Measurements from ENCODE around the gene TAAR9.

Gene TAAR9, protein sequence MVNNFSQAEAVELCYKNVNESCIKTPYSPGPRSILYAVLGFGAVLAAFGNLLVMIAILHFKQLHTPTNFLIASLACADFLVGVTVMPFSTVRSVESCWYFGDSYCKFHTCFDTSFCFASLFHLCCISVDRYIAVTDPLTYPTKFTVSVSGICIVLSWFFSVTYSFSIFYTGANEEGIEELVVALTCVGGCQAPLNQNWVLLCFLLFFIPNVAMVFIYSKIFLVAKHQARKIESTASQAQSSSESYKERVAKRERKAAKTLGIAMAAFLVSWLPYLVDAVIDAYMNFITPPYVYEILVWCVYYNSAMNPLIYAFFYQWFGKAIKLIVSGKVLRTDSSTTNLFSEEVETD

DNA sequence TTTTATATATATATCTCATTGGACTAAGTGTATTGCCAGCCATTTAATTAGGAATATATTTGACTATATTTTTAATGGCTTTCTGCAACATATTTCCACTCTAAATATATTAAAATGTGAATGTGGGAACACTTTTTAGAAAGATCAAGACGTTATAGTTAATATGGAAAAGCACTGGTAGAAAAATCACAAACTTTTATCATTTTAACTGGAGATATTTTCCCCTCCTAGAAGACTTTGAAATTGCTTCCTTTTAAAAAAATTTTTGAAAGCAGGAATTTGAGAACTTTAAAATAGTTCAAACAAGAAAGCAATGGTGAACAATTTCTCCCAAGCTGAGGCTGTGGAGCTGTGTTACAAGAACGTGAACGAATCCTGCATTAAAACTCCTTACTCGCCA lies at the start of gene TAAR9:
Gene TAAR9 (plus strand): TSS at position 301 of the 400 bp plus-strand sequence. CDS start 13 bp downstream, at position 314.
- DNase-seq (ENCODE audit: low read depth in 2 of 2): no peak

DNA sequence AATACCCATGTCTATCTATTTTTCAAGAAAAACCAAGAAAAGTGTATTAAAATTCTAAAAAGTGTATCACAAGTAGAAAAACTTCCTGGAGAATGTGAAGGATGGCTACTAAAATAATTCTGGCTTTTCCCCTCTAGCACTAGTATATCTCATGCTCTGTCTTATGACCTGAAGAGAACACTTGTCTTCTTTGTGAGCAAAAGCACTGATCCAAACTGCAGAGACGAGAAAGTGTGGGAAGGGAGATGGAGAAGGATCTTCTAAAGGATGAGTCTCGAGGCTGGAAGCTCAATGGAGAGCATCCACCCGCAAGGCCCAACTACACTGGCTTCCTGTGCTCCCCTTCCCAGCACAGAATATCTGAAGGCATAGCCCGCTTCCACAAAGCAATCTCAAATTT lies 48.7 kb upstream of the TAAR9 start:
- no peak for DNase-seq (ENCODE audit: low read depth in 2 of 2)

DNA sequence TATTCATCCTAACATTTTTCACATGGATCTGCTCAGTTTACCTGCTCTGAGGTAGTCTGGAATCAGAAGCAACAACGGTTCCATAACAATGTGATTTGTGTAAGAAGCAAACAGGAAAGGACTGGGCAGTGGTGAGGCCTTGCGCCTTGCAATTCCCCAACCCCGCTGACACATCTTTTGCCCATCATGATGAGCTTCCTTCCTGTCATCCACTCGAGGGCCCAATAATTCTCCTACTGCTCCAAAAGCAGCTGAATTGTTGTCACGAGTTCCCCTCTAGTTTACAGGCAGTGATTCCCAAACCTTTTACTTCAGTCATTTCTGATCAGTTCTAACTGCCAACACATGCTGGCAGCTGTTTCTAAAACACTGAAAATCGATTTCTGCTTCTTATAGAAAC lies 48.1 kb upstream of the TAAR9 start:
- no peak for DNase-seq (ENCODE audit: low read depth in 2 of 2)

DNA sequence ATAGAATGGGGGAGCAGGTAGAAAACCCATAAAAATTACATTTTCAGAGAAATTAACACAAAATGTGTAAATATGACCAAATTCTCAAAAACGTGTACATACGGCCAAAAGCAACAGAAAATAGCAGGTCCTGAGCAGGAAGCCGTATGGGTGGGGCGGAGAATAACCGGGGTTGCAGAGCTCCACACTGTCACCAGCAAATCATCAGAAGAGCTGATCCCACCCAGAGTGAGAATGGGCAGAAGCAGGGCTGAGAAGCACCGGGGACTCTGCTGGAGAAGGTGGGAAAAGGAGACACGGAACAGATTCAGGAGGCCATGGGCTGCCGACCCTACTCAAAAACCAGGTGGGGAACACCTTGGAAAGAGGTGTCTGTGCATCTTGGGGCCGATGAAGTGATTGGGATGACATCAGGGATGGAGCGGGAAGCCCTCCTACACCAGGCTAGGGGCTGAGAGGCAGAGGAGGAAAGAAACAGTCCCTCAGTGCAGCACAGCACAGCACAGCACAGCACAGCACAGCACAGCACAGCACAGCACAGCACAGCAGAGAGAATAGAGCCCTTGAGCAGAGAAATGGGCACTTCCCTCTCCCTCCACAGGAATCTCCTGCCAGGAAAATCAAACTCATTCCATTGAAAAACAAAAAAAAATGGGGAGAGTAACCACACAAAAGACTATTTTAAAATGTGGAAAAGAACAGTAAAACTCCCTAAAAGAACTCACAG lies 47.4 kb upstream of the TAAR9 start:
- no peak for DNase-seq (ENCODE audit: low read depth in 2 of 2)

DNA sequence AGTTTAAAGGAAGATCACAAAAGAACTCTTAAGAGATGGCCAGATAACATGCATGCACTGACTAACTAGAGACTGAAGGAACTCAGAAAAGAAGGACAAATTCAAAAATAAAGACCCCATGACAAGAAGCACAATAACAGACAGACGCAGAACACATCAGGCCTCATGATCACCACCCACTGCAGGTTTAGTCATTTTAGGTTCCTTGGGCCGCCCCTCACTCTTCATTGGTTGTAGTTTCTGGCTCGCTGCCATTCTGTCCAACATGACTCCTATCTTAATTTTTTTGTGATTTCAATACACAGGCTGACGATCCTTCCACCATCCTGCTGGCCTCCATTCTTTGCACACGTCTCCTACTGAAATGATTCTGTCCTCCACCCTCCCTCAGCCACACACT lies 46.8 kb upstream of the TAAR9 start:
- peak in 1 of 2 donors; percentile 7 for DNase-seq (ENCODE audit: low read depth in 2 of 2)

DNA sequence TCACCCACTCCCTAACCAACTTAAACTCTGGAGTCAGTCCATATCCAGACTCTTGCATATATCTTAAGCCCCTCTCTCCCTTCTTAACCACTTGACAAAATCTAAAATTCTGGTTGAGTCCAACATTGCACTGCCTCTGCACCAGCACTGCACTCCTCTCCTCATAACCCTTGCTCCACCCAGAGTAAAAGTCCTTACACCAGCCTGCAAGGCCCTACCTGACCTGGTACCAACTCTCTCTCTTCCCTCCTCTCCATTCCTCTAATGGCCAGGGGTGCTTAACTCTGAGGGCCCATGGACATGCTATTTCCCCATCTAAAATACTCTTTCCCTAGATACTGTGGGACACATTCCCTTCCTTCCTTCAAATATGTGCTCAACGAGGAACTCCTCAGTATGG lies 46.2 kb upstream of the TAAR9 start:
- DNase-seq (ENCODE audit: low read depth in 2 of 2): no peak

DNA sequence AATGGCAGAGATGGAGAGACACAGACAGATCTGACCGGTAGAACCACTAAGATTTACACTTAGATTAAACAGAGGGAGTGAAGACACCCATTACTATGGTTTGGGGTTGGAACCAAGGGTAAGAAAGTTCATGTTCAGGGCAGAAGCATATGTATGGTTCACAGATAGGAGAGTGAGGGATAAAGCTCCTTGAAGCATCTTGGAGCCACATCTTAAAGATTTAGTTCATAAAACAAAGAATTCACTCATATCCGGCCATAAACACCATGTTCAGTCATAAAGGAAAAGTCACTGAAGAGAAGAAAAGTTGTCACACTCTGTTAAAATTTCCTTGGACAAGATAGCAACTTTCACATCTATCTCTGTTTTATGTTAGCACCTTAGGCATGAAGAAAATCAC lies 43.1 kb upstream of the TAAR9 start:
- DNase-seq (ENCODE audit: low read depth in 2 of 2): no peak

DNA sequence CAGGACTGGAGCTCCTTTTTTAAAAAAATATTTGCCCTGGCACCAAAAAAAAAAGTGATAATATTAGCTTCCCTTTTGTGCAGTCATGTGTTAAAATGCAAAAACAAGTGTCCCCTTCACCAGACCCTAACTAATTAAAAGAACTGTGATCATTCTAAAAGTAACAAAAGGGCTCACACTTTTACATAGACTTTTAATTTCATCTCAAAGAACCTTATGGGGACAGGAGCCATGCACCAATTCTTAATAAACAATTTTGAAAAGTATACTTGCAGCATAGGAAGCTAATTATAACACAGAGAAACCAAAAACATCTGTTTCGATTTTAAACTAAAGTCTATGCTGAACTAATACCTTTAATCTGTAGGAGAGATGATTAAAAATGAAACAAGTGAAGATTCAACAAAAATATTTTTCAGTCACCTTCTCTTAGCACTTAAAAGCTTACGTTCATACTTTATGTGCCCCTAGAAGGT lies 42.4 kb upstream of the TAAR9 start:
- DNase-seq (ENCODE audit: low read depth in 2 of 2): no peak

DNA sequence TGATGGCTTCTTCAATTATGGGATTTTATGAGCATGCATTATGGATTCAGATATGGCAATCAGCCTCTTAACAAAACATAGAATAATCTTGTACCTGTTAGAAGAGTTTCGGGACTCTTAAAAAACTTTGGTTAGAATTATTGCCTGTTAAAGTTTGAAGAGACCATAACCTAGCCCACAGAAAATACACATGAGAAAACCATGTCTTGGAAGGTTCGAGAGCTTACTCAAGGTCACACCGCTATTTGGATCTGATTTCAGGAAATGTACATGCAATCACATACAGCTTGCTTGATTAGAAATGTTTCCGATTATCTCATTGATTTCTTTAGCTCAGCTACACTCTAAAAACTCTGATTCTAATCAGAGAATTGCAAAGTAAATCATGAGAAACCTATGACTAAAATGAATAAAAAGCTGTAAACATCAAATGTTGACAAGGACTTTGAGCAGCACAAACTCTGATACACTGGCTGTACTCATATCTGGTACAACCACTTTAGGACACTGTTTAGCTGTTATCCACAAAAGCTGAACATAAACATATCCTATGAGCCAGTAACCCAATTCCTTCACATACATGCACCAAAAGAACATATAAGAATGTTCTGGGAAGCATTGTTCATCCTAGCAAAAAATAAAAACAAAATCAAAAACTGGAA lies 41.4 kb upstream of the TAAR9 start:
- no peak for DNase-seq (ENCODE audit: low read depth in 2 of 2)

DNA sequence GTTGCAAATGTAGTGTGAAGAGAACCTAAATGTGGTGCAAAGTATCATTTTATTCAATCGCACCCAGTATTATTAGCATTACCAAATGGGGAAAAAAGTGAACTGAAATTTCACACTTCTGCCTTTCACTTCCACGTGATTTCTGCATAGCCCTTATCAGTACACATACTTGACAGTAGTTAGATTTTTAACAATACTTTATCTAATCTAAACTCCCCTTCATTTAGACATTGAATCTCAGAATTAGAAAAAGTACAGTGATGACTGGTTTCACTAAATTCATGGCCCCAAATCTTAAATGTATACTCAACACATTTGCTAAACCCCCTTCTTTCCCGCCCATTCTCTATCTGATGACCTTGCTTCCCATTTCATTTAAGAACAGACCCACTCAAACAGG lies 39.4 kb upstream of the TAAR9 start:
- no peak for DNase-seq (ENCODE audit: low read depth in 2 of 2)

DNA sequence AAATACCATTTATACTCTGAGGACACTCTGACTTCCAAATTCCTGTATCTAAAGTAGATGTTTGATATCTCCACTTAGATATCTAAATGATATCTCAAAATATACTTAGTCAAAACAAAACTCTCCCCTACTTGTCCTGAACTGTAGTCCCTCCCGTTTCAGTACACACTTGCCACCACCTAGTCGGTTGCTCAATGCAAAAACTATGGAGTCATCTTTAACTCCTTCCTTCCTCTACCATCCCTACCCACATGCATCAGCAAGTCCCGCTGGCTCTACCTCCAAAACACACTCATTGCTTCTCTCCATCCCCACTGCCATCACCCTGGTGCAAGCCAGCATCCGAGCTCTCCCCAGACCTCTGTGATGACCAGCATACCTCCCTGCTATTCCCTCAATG lies 38.3 kb upstream of the TAAR9 start:
- no peak for DNase-seq (ENCODE audit: low read depth in 2 of 2)

DNA sequence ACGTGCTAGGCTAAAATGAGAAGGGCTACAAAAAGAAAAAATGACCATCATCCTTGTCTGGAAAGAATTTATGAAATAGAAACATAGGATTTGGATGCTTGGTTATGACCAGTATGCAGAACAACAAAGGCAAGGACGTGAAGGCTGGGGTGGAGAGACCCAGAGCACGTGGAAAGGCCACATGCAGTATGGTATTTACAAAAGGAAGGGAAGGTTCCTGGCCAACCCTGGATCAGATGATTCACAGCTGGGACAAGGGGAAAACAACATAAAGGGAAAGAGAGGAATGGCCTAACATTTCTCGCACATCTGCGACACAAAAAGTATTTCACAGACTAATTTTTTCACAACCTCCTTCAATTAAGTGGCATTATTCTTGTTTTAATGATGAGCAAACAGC lies 33.3 kb upstream of the TAAR9 start:
- DNase-seq (ENCODE audit: low read depth in 2 of 2): no peak

DNA sequence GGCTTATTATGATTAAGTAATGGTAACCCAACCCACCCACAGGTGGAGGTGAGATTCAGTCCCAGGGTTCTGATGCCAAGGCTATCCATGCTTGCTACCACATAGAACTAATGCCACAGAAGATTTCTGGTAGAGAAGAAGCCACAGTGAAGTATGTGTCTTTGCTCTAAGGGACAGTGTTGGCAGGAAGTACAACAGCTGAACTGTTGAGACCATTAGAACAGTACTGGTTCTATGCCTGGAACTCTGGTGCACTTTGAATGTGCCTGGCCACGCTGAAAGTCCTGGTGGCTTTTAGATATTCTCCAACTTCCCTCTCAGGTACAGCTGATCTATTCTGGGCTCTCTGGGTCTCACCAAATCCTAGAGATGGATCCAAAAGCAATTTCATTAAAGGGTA lies 32.9 kb upstream of the TAAR9 start:
- DNase-seq (ENCODE audit: low read depth in 2 of 2): no peak

DNA sequence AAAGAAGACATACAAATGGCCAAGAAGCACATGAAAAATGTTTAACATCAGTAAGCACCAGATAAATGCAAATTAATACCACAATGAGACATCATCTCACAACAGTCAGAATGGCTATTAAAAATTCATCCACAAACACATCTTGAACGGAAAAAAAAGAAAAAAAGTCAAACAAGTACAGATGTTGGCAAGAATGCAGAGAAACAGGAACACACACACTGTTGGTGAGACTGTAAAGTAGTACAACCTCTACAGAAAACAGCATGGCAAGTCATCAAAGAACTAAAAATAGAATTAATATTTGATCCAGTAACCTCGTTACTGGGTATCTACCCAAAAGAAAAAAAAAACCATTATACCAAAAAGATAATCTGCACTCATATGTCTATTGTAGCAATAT lies 31.6 kb upstream of the TAAR9 start:
- DNase-seq (ENCODE audit: low read depth in 2 of 2): no peak

DNA sequence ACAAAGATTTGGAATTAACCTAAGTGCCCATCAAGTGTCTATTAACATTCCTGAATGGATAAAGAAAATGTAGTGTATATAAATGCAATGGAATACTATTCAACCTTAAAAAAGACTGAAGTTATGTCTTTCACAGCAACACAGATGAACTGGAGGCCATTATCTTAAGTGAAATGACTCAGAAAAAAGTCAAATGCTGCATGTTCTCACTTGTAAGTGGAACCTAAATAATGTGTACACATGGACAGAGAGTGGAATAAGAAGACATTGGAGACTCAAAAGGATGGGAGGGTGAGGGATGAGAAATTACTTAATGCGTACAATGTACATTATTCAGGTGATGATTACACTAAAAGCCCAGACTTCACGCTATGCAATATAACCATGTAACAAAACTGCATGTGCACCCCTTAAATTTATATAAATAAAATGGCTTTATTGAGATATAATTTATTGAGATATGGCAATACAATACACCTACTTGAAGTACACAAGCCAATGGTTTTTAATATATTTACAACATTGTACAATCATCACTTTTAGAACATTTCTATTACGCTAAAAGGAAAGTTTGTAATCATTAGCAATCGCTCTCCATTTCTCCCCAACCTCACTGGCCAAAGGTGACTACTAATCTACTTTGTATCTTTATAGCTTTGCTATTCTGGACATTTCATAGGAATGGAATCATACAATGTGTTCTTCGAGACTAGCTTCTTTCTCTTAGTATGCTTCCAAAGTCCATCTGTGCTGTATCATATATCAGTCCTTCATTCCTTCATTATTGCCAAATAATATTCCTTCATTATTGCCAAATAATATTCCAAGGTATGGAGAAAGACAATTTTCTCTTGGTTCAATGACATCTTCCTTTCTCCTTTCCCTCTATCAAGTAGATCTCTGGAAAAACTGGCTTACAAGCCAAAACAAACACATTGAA lies 30.9 kb upstream of the TAAR9 start:
- no peak for DNase-seq (ENCODE audit: low read depth in 2 of 2)

DNA sequence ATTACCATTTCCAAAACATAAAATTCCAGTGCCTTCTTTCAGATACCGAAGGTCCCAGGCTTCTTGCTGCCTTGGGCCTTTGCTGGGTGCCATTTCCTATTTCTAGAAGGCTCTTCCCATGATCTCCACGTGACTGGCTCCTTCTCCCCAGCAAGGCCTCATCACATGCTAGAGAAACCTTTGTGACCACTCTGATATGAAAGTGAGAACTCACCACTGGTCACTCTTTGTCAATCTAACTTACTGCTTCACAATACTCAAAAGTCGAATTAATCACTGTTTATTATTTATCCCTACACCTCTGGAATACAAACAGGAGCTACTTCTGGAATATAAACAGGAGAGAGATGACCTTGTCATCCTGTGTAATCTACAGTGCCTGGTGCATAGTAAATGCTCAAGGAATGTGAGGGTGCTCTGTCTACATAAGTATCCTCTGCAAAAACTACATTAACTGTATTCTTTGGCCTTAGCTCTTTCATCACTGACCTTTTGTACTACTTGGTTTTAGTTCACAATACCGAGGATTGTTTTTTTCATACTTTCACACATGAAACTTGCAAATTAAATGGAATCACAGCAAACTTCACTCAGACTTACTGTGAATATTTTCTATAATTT lies 26.8 kb upstream of the TAAR9 start:
- no peak for DNase-seq (ENCODE audit: low read depth in 2 of 2)

DNA sequence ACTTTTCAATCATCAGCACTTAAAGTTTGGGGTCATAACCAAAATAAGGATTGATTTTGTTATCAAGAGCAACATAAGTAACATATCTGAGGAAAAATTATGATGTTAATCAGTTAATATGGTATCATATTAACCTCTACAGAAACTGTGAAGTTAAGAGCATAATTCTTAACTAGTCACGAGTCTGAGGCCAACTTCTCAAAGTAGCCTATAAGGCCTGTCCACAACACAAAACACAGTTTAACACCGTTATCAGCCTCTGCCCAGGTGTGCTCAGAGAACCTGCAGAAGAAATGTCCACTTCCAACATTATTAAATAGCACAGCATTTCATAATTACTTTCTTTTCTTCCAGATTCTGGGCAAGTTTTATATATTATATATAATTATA lies 26.3 kb upstream of the TAAR9 start:
- no peak for DNase-seq (ENCODE audit: low read depth in 2 of 2)

DNA sequence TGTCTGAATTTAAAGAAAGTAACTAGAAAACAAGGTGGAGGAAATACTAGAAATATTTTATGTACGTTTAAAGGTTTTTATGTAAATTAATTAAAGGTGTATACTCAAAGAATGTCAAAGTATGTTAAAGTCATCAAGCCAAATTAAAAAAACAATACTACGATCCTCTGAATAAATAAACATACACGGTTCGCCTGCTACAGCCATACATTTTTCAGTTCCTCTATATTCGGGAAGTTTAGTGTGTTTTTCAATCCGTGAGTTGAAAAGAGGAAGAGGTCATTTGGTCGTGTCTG lies 25.8 kb upstream of the TAAR9 start:
- no peak for DNase-seq (ENCODE audit: low read depth in 2 of 2)

DNA sequence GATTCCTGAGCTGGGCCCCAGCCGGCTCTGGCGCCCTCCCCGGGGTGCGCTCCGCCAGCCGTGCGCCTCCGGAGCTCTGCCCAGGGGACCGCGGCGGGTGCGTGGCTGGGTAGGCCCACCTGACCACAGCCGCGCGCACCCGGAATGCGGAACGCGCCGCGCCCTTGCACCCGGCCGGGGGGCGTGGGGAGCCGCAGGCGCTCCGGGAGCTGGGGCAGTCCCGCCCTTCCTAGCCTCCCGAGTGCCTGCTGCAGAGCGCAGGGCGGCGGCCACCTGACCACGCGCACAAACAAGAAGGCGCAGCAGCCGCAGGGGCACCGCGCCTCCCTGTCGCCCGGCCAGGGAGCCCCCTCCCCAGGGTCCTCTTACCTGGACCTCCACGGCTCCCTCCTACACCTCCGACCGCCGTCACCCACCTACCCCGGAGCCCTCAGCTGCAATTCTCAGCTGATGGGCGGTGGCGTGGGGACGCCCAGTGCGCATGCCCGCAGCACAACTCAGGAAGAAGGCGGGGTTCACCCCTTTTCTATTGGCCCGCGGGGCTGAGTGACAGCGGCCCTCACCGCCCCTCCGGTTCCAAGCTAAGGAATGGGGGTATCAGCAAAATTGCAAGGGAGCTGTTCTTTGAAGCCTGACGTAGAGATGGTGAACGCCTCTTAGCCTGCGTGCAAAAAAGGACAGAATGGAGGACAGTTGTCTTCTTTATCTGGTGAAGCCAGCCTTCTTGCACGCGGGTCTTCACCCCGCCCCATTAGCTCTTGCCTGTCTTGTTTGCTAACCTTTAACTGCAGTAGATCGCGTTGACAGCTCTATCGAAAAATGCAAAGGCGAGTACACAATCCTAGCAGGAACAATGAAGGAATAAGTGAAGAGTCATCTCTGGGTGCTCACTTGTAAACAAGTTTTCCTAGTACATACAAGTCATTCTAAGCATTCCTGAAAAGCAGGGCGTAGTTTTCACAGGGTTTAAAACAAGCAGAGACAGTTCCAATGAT lies 25.1 kb upstream of the TAAR9 start, which contains the start of gene STX7:
Gene STX7 (minus strand): TSS at position 479 of the 995 bp plus-strand sequence. CDS start 9,586 bp downstream, outside the sequence.
- peak; percentile 78 to 81 for DNase-seq (ENCODE audit: low read depth in 2 of 2)

Measured in activated CD4-positive, alpha-beta T cell treated with anti-CD3 and anti-CD28 coated beads for 24 hours (primary cell).